Keratinocyte (primary cell): Measurements from ENCODE around the gene KLC1. TPM values are rescaled to one million over a fixed set of nuclear protein-coding genes. Genes with fewer than 3 reads are reported as not detected.

Experiments
- DNase-seq: peaks from one replicate; pipeline ENCODE4 v3.0.0-alpha.2; 2011; ENCODE audit warnings: low read depth, missing footprints, low spot score
- FAIRE-seq: peaks from 2 replicates; lab custom pipeline; 2011; peaks lifted over from hg19 to GRCh38; lab: Jason Lieb, UNC
- H2AFZ ChIP-seq: 2 replicates; pipeline ENCODE4 v1.6.0; 2012; ENCODE audit warnings: low read length, control low read depth, inconsistent platforms; ENCODE audit not compliant: control insufficient read depth
- H3K27ac ChIP-seq: 2 replicates; pipeline ENCODE4 v1.5.1; 2011; ENCODE audit warnings: low read length; ENCODE audit not compliant: control insufficient read depth, insufficient read depth
- H3K27me3 ChIP-seq: 3 replicates; pipeline ENCODE4 v1.6.0; 2011; ENCODE audit warnings: low read length; ENCODE audit not compliant: control insufficient read depth, insufficient read depth; ENCODE audit errors: extremely low read depth
- H3K36me3 ChIP-seq, 2 experiments: 2 replicates in 1 of 2; 3 replicates in 1 of 2; pipeline ENCODE4 v1.5.1; 2011; ENCODE audit warnings: low read length in 2 of 2, mild to moderate bottlenecking in 1 of 2; ENCODE audit not compliant: control insufficient read depth in 2 of 2, insufficient read depth in 2 of 2; ENCODE audit errors: extremely low read depth in 1 of 2
- H3K4me1 ChIP-seq: 3 replicates; pipeline ENCODE4 v1.5.1; 2011; ENCODE audit warnings: low read length; ENCODE audit not compliant: control insufficient read depth, insufficient read depth; ENCODE audit errors: extremely low read depth
- H3K4me2 ChIP-seq: 3 replicates; pipeline ENCODE4 v1.6.0; 2011; ENCODE audit warnings: low read depth, low read length; ENCODE audit not compliant: control insufficient read depth, insufficient read depth; ENCODE audit errors: extremely low read depth
- H3K4me3 ChIP-seq, 3 experiments: fragments of 200-600 bp in 1 of 3; sonication (generic) in 1 of 3; 2 replicates in 2 of 3; 3 replicates in 1 of 3; pipeline ENCODE4 v1.5.1; 2011 to 2016; ENCODE audit warnings: low read length in 3 of 3, mild to moderate bottlenecking in 3 of 3, control low read depth in 2 of 3, inconsistent platforms in 1 of 3, low read depth in 1 of 3, mixed read lengths in 1 of 3, mixed run types in 1 of 3, moderate library complexity in 1 of 3; ENCODE audit not compliant: control insufficient read depth in 2 of 3, insufficient read depth in 2 of 3; ENCODE audit errors: extremely low read depth in 1 of 3
- H3K79me2 ChIP-seq: 2 replicates; pipeline ENCODE4 v1.6.0; 2012; ENCODE audit warnings: low read length; ENCODE audit not compliant: control insufficient read depth, insufficient read depth
- H3K9ac ChIP-seq: 3 replicates; pipeline ENCODE4 v1.6.0; 2011; ENCODE audit warnings: low read length; ENCODE audit not compliant: control insufficient read depth, insufficient read depth; ENCODE audit errors: extremely low read depth
- H3K9me1 ChIP-seq: 3 replicates; pipeline ENCODE4 v1.6.0; 2011; ENCODE audit warnings: low read length; ENCODE audit not compliant: control insufficient read depth, insufficient read depth; ENCODE audit errors: extremely low read depth
- H3K9me3 ChIP-seq: 2 replicates; pipeline ENCODE4 v1.5.1; 2012; ENCODE audit warnings: low read depth, low read length; ENCODE audit not compliant: control insufficient read depth
- H4K20me1 ChIP-seq: 3 replicates; pipeline ENCODE4 v1.6.0; 2011; ENCODE audit warnings: low read length; ENCODE audit not compliant: control insufficient read depth, insufficient read depth; ENCODE audit errors: extremely low read depth
- EZH2 ChIP-seq: IDR thresholded peaks from one replicate; pipeline ENCODE4 v1.6.1; 2012; ENCODE audit warnings: inconsistent platforms, mild to moderate bottlenecking, low read length, moderate library complexity
- dilution Hi-C: fragments of 300-500 bp; cut with MboI; formaldehyde crosslinking; loops from one replicate; pipeline ENCODE4 v1.7.0; 2020; ENCODE audit warnings: low sequenced_read_pairs; ENCODE audit not compliant: extremely low pct_ligation_motif_present
- polyA plus RNA-seq, 5 experiments: library from polyadenylated mRNA; depleted of rRNA in 3 of 5; stranded (reverse) in 3 of 5; stranded (forward) in 1 of 5; unstranded in 1 of 5; fragments of >200 nt; gene quantifications; 1 replicate in 1 of 5; 2 replicates in 3 of 5; 3 replicates in 1 of 5; pipeline versions ENCODE4 v1.2.1 to v1.2.3, GENCODE V29; 2011 to 2012; ENCODE audit warnings: missing spikeins in 2 of 5, low read depth in 1 of 5, low replicate concordance in 1 of 5
- TF ChIP-seq, protein P1 (sequence below), 3 experiments: IDR thresholded peaks in 1 of 3; conservative IDR thresholded peaks in 1 of 3; optimal IDR thresholded peaks in 1 of 3; 2 replicates in 2 of 3; 3 replicates in 1 of 3; pipeline versions ENCODE3 to v1.5.1; 2011; ENCODE audit warnings: low read length in 3 of 3, mild to moderate bottlenecking in 3 of 3, moderate library complexity in 2 of 3, control low read depth in 1 of 3, inconsistent platforms in 1 of 3; ENCODE audit not compliant: insufficient read depth in 2 of 3; ENCODE audit errors: extremely low read depth in 1 of 3

The KLC1 gene
- polyA plus RNA-seq, 1 donor (not counting 4 experiments of a cell fraction or from before 2014, with no cell fraction given), result 130 TPM

DNA sequence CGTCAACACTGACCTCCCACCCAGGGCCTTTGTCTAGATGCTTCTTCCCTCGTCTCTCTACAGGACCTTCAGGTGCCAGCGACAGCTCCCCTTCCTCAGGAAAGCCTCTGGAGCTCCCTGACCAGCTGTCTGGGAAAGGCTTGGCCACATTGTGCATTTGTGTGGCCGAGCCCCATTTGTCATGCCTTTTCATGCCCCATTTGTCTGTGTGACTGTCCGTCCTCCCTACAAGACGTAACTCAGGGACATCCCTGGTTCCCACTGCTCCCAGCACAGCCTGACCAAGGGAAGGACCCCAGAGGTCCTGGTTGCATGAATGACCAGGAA is 110.4 kb downstream of the KLC1 start:
- dilution Hi-C loops, result no loop called here
- TF ChIP-seq, protein P1, sequence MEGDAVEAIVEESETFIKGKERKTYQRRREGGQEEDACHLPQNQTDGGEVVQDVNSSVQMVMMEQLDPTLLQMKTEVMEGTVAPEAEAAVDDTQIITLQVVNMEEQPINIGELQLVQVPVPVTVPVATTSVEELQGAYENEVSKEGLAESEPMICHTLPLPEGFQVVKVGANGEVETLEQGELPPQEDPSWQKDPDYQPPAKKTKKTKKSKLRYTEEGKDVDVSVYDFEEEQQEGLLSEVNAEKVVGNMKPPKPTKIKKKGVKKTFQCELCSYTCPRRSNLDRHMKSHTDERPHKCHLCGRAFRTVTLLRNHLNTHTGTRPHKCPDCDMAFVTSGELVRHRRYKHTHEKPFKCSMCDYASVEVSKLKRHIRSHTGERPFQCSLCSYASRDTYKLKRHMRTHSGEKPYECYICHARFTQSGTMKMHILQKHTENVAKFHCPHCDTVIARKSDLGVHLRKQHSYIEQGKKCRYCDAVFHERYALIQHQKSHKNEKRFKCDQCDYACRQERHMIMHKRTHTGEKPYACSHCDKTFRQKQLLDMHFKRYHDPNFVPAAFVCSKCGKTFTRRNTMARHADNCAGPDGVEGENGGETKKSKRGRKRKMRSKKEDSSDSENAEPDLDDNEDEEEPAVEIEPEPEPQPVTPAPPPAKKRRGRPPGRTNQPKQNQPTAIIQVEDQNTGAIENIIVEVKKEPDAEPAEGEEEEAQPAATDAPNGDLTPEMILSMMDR (optimal IDR thresholded peaks at IDR 0.05 in 1 of 3, IDR thresholded peaks at IDR 0.05 in 1 of 3, conservative IDR thresholded peaks at IDR 0.05 in 1 of 3; ENCODE audit: extremely low read depth in 1 of 3, insufficient read depth in 2 of 3, low read length in 3 of 3), result no peak
- no peak for TF ChIP-seq EZH2
- H3K27ac ChIP-seq, result no peak overlapping the region

DNA sequence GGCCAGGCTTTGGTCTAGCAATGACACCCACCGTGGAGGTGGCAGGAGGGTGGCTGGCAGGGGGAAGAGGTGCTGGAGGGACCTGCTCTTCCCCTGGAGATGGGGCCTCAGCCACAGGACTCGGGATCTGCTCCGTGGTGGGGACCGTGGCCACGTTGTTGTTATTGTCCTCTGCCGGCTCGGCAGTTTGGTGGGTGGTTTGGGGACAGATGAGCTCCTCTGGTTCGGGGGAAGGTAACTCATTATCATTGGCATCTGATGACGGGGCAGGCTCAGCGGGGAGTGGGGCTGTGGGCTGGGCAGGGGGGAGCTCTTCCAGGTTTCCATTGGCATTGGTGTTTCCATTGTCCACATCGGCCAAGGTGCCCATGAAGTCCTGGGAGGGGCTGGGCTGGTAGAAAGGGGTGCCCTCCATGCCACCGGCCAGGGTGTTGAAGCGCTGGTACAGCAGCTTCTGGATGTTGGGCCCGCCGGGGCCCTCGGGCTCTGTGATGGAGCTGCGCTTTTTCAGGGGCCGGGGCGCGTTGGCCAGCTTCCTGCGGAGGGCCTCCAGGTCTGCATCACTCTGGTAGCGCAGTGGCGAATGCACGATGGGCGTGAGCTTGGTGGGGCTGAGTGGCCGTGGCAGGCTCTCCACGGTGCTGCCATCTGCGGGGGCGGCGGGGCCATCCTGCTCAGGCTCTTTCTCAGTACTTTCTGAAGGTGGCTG is 110.9 kb downstream of the KLC1 start:
- FAIRE-seq, result no peak
- TF ChIP-seq, protein P1 (optimal IDR thresholded peaks at IDR 0.05 in 1 of 3, IDR thresholded peaks at IDR 0.05 in 1 of 3, conservative IDR thresholded peaks at IDR 0.05 in 1 of 3; ENCODE audit: extremely low read depth in 1 of 3, insufficient read depth in 2 of 3, low read length in 3 of 3), result no peak
- TF ChIP-seq EZH2, result no peak

More for the DNA sequence above, 110.4 kb downstream of the KLC1 start:
- Histone ChIP-seq H3K9me3 (no peaks in the 10 kb centered on the region), H3K4me3 (no peak overlapping the region), H4K20me1 (no peaks in the 10 kb centered on the region), H3K4me1 (no peaks in the 10 kb centered on the region), H3K9ac (no peak overlapping the region), H3K4me2 (no peak overlapping the region), H3K79me2 (no peaks in the 10 kb centered on the region), H3K9me1 (no peaks in the 10 kb centered on the region), H3K27me3 (no peaks in the 10 kb centered on the region), H3K36me3 (peaks cover 21 to 35% of the 10 kb centered on the region in 2 experiments), H2AFZ (no peak overlapping the region)
- no peak for FAIRE-seq
- no peak for DNase-seq

More for the DNA sequence above, 110.9 kb downstream of the KLC1 start:
- no peak overlapping the region for H3K9ac ChIP-seq
- H3K36me3 ChIP-seq, result peaks cover 20 to 37% of the 10 kb centered on the region in 2 experiments
- no peaks in the 10 kb centered on the region for H3K9me1 ChIP-seq
- H3K4me1 ChIP-seq, result no peaks in the 10 kb centered on the region
- H3K27me3 ChIP-seq, result no peaks in the 10 kb centered on the region
- no peak for DNase-seq
- no peak overlapping the region for H3K27ac ChIP-seq
- H3K4me2 ChIP-seq, result no peak overlapping the region
- no peaks in the 10 kb centered on the region for H3K79me2 ChIP-seq
- no peak overlapping the region for H3K4me3 ChIP-seq
- no peaks in the 10 kb centered on the region for H3K9me3 ChIP-seq
- dilution Hi-C loops, result no loop called here
- H4K20me1 ChIP-seq, result no peaks in the 10 kb centered on the region
- H2AFZ ChIP-seq, result no peak overlapping the region
